IMR-90 (cell line): ENCODE measurements around the gene CPNE1. TPM values are rescaled to one million over a fixed set of nuclear protein-coding genes. Genes with fewer than 3 reads are reported as not detected.

ENCODE experiments used
- ATAC-seq: fragments of 200-7000 bp; cut with Tn5 transposase; 2 replicates; pipeline ENCODE4 v1.9.1; 2020; ENCODE audit warnings: low read depth, mild to moderate bottlenecking, moderate library complexity
- BruUV-seq: library from RNA; stranded (reverse); fragments of 400-500 nt; replicated peaks from 2 replicates; lab custom pipeline; 2021; lab: Mats Ljungman, UMichigan
- CTCF ChIA-PET: fragments of 300-600 bp; formaldehyde crosslinking; extraction: SDS; loops from one replicate; lab custom pipeline; 2021; ENCODE audit warnings: antibody characterized with exemption; lab: Yijun Ruan, JAX
- POLR2A ChIA-PET: fragments of 300-600 bp; sonication (Branson Sonifier 250); formaldehyde crosslinking; loops from one replicate; lab custom pipeline; 2022; ENCODE audit warnings: antibody characterized with exemption; ENCODE audit not compliant: unreplicated experiment; lab: Charles Lee
- DNase-seq: peaks from one replicate; pipeline ENCODE4 v3.0.0; 2013
- H2AFZ ChIP-seq: replicated peaks from 2 replicates; pipeline ENCODE3; 2013; ENCODE audit warnings: low read length, mild to moderate bottlenecking; ENCODE audit not compliant: poor library complexity
- H2AK5ac ChIP-seq: 2 replicates; pipeline ENCODE4 v1.6.1; 2013; ENCODE audit warnings: low read depth, low read length, inconsistent platforms
- H2AK9ac ChIP-seq: replicated peaks from 2 replicates; pipeline ENCODE3; 2013; ENCODE audit warnings: mild to moderate bottlenecking, low read depth, low read length, moderate library complexity; ENCODE audit not compliant: poor library complexity
- H2BK120ac ChIP-seq: 2 replicates; pipeline ENCODE4 v1.6.1; 2013; ENCODE audit warnings: low read depth, low read length, inconsistent platforms
- H2BK15ac ChIP-seq: 3 replicates; pipeline ENCODE4 v1.6.1; 2013; ENCODE audit warnings: low read depth, low read length, inconsistent platforms
- H2BK20ac ChIP-seq: 2 replicates; pipeline ENCODE4 v1.6.1; 2013; ENCODE audit warnings: low read depth, mild to moderate bottlenecking, inconsistent platforms, low read length, moderate library complexity
- H2BK5ac ChIP-seq: 2 replicates; pipeline ENCODE4 v1.6.1; 2013; ENCODE audit warnings: mild to moderate bottlenecking, low read depth, low read length, inconsistent platforms; ENCODE audit not compliant: poor library complexity, severe bottlenecking
- H3K14ac ChIP-seq: replicated peaks from 2 replicates; pipeline ENCODE4 v1.6.1; 2013; ENCODE audit warnings: low read depth, low read length, inconsistent platforms
- H3K18ac ChIP-seq: 2 replicates; pipeline ENCODE4 v1.6.1; 2013; ENCODE audit warnings: low read depth, low read length, control low read depth
- H3K23ac ChIP-seq: 2 replicates; pipeline ENCODE4 v1.6.1; 2013; ENCODE audit warnings: low read depth, low read length, inconsistent platforms
- H3K27ac ChIP-seq: 2 replicates; pipeline ENCODE4 v1.5.1; 2013; ENCODE audit warnings: mild to moderate bottlenecking, control low read depth, low read length; ENCODE audit not compliant: insufficient read depth
- H3K27me3 ChIP-seq: 2 replicates; pipeline ENCODE4 v1.6.1; 2013; ENCODE audit warnings: low read length; ENCODE audit not compliant: control insufficient read depth, insufficient read depth
- H3K36me3 ChIP-seq: 2 replicates; pipeline ENCODE4 v1.6.1; 2013; ENCODE audit warnings: low read length, mixed read lengths; ENCODE audit not compliant: control insufficient read depth, insufficient read depth
- H3K4ac ChIP-seq: 2 replicates; pipeline ENCODE4 v1.6.1; 2013; ENCODE audit warnings: low read depth, low read length, inconsistent platforms
- H3K4me1 ChIP-seq: 2 replicates; pipeline ENCODE4 v1.6.1; 2013; ENCODE audit warnings: low read length, mixed read lengths; ENCODE audit not compliant: control insufficient read depth, insufficient read depth
- H3K4me2 ChIP-seq: 2 replicates; pipeline ENCODE4 v1.6.1; 2013; ENCODE audit warnings: low read depth, mild to moderate bottlenecking, control low read depth, low read length, moderate library complexity
- H3K4me3 ChIP-seq: 2 replicates; pipeline ENCODE4 v1.5.1; 2013; ENCODE audit warnings: low read depth, mild to moderate bottlenecking, control low read depth, low read length, moderate library complexity; ENCODE audit not compliant: insufficient read depth
- H3K56ac ChIP-seq: 2 replicates; pipeline ENCODE4 v1.6.1; 2013; ENCODE audit warnings: low read length, inconsistent platforms; ENCODE audit not compliant: insufficient read depth; ENCODE audit errors: extremely low read depth
- H3K79me1 ChIP-seq, 2 experiments: 2 replicates each; pipeline ENCODE4 v1.6.1; 2013; ENCODE audit warnings: low read length in 2 of 2, inconsistent platforms in 1 of 2, low read depth in 1 of 2
- H3K9ac ChIP-seq: 2 replicates; pipeline ENCODE4 v1.6.1; 2013; ENCODE audit warnings: low read depth, low read length, control low read depth
- H3K9me1 ChIP-seq: 2 replicates; pipeline ENCODE4 v1.6.1; 2013; ENCODE audit warnings: low read length, inconsistent platforms; ENCODE audit not compliant: insufficient read depth
- H3K9me3 ChIP-seq: 2 replicates; pipeline ENCODE4 v1.6.1; 2013; ENCODE audit warnings: low read length; ENCODE audit not compliant: control insufficient read depth, insufficient read depth
- H4K20me1 ChIP-seq: 2 replicates; pipeline ENCODE4 v1.6.1; 2013; ENCODE audit warnings: low read length, inconsistent platforms; ENCODE audit not compliant: insufficient read depth
- H4K5ac ChIP-seq: 2 replicates; pipeline ENCODE4 v1.6.1; 2013; ENCODE audit warnings: mild to moderate bottlenecking, low read depth, low read length, control low read depth
- H4K8ac ChIP-seq, 2 experiments: 2 replicates each; pipeline ENCODE4 v1.6.1; 2013; ENCODE audit warnings: low read depth in 2 of 2, low read length in 2 of 2, control low read depth in 1 of 2, inconsistent platforms in 1 of 2
- H4K91ac ChIP-seq: 2 replicates; pipeline ENCODE4 v1.6.1; 2013; ENCODE audit warnings: low read depth, low read length, inconsistent platforms; ENCODE audit not compliant: insufficient read depth
- BHLHE40 ChIP-seq: fragments of 150-350 bp; IDR thresholded peaks from 2 replicates; pipeline ENCODE4 v1.6.1; 2016; ENCODE audit warnings: mild to moderate bottlenecking, low read depth, low read length
- CHD1 ChIP-seq: IDR thresholded peaks from 2 replicates; pipeline ENCODE4 v1.6.1; 2012; ENCODE audit warnings: low read depth, low read length, improper control_type of control experiment
- CTCF ChIP-seq: conservative IDR thresholded peaks from 2 replicates; pipeline ENCODE4 v1.5.1; 2012; ENCODE audit warnings: mild to moderate bottlenecking, low read depth, low read length, improper control_type of control experiment
- FOS ChIP-seq: fragments of 150-350 bp; IDR thresholded peaks from 2 replicates; pipeline ENCODE4 v1.6.1; 2016; ENCODE audit warnings: low read depth, low read length
- MAFK ChIP-seq: IDR thresholded peaks from 2 replicates; pipeline ENCODE4 v1.6.1; 2012; ENCODE audit warnings: low read depth, low read length, improper control_type of control experiment
- MAZ ChIP-seq: IDR thresholded peaks from 2 replicates; pipeline ENCODE4 v1.6.1; 2012; ENCODE audit warnings: low read depth, mild to moderate bottlenecking, low read length, improper control_type of control experiment, moderate library complexity, borderline replicate concordance
- MXI1 ChIP-seq: IDR thresholded peaks from 2 replicates; pipeline ENCODE4 v1.6.1; 2012; ENCODE audit warnings: low read depth, mild to moderate bottlenecking, low read length, moderate library complexity, borderline replicate concordance
- NFE2L2 ChIP-seq: fragments of 150-350 bp; IDR thresholded peaks from 2 replicates; pipeline ENCODE4 v1.6.1; 2016; ENCODE audit warnings: low read depth, mild to moderate bottlenecking, low read length
- POLR2A ChIP-seq: IDR thresholded peaks from 2 replicates; pipeline ENCODE4 v1.6.1; 2012; ENCODE audit warnings: mild to moderate bottlenecking, low read depth, low read length
- RAD21 ChIP-seq: IDR thresholded peaks from 2 replicates; pipeline ENCODE4 v1.6.1; 2012; ENCODE audit warnings: low read length, improper control_type of control experiment
- RCOR1 ChIP-seq: IDR thresholded peaks from 2 replicates; pipeline ENCODE4 v1.6.1; 2012; ENCODE audit warnings: mild to moderate bottlenecking, low read length, improper control_type of control experiment; ENCODE audit not compliant: insufficient replicate concordance
- RFX5 ChIP-seq: IDR thresholded peaks from 2 replicates; pipeline ENCODE4 v1.8.0; 2012; ENCODE audit warnings: low read depth, mild to moderate bottlenecking, low read length, moderate library complexity
- SMC3 ChIP-seq: fragments of 150-350 bp; IDR thresholded peaks from 2 replicates; pipeline ENCODE4 v1.6.1; 2016; ENCODE audit warnings: low read depth, mild to moderate bottlenecking, antibody characterized with exemption, low read length, moderate library complexity
- WGBS, 2 experiments: methylation state at CpG; one replicate each; pipeline versions ENCODE4 v1.1.5 to v1.1.7; 2013; ENCODE audit warnings: missing lambda C conversion rate in 2 of 2; ENCODE audit not compliant: insufficient read length in 1 of 2; ENCODE audit errors: extremely low coverage in 2 of 2; 5-methylcytosine and 5-hydroxymethylcytosine counted together
- dilution Hi-C: fragments of 300-500 bp; cut with HindIII; formaldehyde crosslinking; loops from one replicate; pipeline ENCODE4 v1.14.3; 2018; ENCODE audit warnings: low sequenced_read_pairs; ENCODE audit not compliant: unreplicated experiment
- in situ Hi-C: fragments of 300-500 bp; cut with MboI; formaldehyde crosslinking; loops from 3 replicates; pipeline ENCODE4 v1.14.3; 2019; ENCODE audit warnings: low sequenced_read_pairs, inconsistent platforms, mixed read lengths
- intact Hi-C: fragments of 100-400 bp; cut with micrococcal nuclease; formaldehyde crosslinking; loops from 2 replicates; pipeline ENCODE4 v1.10.0; 2022
- polyA plus RNA-seq, 3 experiments: library from polyadenylated mRNA; depleted of rRNA; stranded (reverse); fragments of >200 nt; gene quantifications; 2 replicates each; pipeline ENCODE4 v1.2.3, GENCODE V29; 2012; ENCODE audit warnings: low replicate concordance in 1 of 3
- total RNA-seq: library from RNA; depleted of rRNA; stranded (reverse); fragments of >200 nt; gene quantifications from 2 replicates; pipeline ENCODE4 v1.2.3, GENCODE V29; 2012
- TF ChIP-seq, protein P1 (sequence below): fragments of 150-350 bp; IDR thresholded peaks from 2 replicates; pipeline ENCODE4 v1.6.1; 2016; ENCODE audit warnings: low read depth, mild to moderate bottlenecking, low read length, moderate library complexity, borderline replicate concordance
- TF ChIP-seq, protein P2 (sequence below): fragments of 150-350 bp; IDR thresholded peaks from 2 replicates; pipeline ENCODE4 v1.6.1; 2017; ENCODE audit warnings: mild to moderate bottlenecking, antibody characterized with exemption, low read length, low read depth

The CPNE1 gene
- total and polyA plus RNA-seq, 2 of the 4 experiments (the other 2 are of a cell fraction), result 163 to 165 TPM

- Histone ChIP-seq H3K4ac (no peak overlapping the region), H3K9ac (no peak overlapping the region), H3K9me1 (no peaks in the 10 kb centered on the region), H3K4me1 (peaks cover 3% of the 10 kb centered on the region), H3K56ac (no peak overlapping the region), H2BK5ac (no peak overlapping the region), H2BK20ac (no peak overlapping the region), H4K8ac (no peak overlapping the region), H2AK5ac (no peak overlapping the region), H3K27me3 (peaks cover 30% of the 10 kb centered on the region), H3K9me3 (no peaks in the 10 kb centered on the region), H4K20me1 (no peaks in the 10 kb centered on the region; the same call in 1 of the 2 replicates), H2AK9ac (no peak overlapping the region), H2AFZ (no peak overlapping the region), H3K4me2 (no peak overlapping the region), H4K91ac (no peak overlapping the region), H3K4me3 (no peak overlapping the region), H2BK15ac (no peak overlapping the region), H3K27ac (no peak overlapping the region), H3K79me1 (no peaks in the 10 kb centered on the region), H2BK120ac (no peak overlapping the region), H3K23ac (no peak overlapping the region), H3K18ac (no peak overlapping the region), H3K36me3 (no peaks in the 10 kb centered on the region), H4K5ac (no peak overlapping the region), H3K14ac (no peak overlapping the region)
- ATAC-seq, result no peak
- dilution Hi-C loops, result no loop called here
- no TSS peak for BruUV-seq
- in situ Hi-C loops, result no loop called here
- TF ChIP-seq CHD1 (no peak), MAZ (no peak), RFX5 (no peak), POLR2A (no peak), NFE2L2 (no peak), BHLHE40 (no peak), MXI1 (no peak), RAD21 (no peak), MAFK (no peak), SMC3 (no peak), FOS (no peak), CTCF (no peak), RCOR1 (no peak)
- TF ChIP-seq, protein P1, sequence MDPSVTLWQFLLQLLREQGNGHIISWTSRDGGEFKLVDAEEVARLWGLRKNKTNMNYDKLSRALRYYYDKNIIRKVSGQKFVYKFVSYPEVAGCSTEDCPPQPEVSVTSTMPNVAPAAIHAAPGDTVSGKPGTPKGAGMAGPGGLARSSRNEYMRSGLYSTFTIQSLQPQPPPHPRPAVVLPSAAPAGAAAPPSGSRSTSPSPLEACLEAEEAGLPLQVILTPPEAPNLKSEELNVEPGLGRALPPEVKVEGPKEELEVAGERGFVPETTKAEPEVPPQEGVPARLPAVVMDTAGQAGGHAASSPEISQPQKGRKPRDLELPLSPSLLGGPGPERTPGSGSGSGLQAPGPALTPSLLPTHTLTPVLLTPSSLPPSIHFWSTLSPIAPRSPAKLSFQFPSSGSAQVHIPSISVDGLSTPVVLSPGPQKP, result no peak
- TF ChIP-seq, protein P2, sequence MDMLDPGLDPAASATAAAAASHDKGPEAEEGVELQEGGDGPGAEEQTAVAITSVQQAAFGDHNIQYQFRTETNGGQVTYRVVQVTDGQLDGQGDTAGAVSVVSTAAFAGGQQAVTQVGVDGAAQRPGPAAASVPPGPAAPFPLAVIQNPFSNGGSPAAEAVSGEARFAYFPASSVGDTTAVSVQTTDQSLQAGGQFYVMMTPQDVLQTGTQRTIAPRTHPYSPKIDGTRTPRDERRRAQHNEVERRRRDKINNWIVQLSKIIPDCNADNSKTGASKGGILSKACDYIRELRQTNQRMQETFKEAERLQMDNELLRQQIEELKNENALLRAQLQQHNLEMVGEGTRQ, result no peak
- POLR2A ChIA-PET, result no interaction called here
- intact Hi-C loops, result no loop called here
- CTCF ChIA-PET, result no interaction called here
- no peak for DNase-seq
- 57% methylated on average over 1 of the region's 4 CpGs; no CpG with 5 or more reads in 1 of the 2 experiments for WGBS, 2 experiments
These were observed 60.3 kb downstream of the CPNE1 start for GRCh38 chr20:35604449-35604747.
